ENCODE data around the gene UPF3A.

Gene UPF3A

DNA sequence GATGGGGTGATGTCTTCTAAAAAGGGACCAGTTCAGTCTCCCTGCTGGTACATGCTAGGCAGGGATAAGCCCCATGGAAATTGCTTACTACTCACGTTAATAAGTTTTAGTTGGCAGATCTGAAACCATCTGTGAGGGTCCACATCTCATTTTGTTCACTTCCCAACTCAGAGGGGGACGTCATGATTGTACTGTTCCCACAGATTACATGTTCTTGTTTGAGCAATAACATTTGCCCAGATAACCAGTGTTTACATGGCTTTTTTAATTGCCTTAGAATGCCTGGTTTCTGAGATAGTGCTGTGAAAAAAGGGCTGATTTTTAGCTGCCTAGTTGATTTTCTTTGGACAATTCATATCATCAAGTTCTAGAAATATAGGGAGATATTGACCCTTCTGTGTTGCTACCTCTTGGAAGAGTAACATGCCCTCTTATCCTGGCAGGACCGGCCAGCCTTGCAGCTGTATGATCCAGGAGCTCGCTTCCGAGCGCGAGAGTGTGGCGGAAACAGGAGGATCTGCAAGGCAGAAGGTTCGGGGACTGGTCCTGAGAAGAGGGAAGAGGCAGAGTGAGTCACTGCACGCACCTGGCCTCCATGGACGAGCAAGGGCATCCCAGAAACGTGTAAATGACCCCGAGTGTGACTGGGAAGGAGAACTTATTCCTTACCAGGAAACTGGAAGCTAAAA lies 23.1 kb downstream of the UPF3A start:
- no peak for DNase-seq (ENCODE audit: low read depth)

GRCh38 chr13:114309086-114309485 lies 27.7 kb downstream of the UPF3A start:
- no peak for DNase-seq (ENCODE audit: low read depth)

- no peak for DNase-seq (ENCODE audit: low read depth)
Measured at GRCh38 chr13:114309806-114310410, 28.5 kb downstream of the UPF3A start.

GRCh38 chr13:114310956-114311355 lies 29.6 kb downstream of the UPF3A start:
- DNase-seq (ENCODE audit: low read depth) = no peak

- DNase-seq (ENCODE audit: low read depth) = no peak
Measured at GRCh38 chr13:114311387-114311786, 30.0 kb downstream of the UPF3A start.

- peak; percentile 75 for DNase-seq (ENCODE audit: low read depth)
Measured at GRCh38 chr13:114311908-114312307, 30.5 kb downstream of the UPF3A start.

GRCh38 chr13:114313061-114313860 lies 31.9 kb downstream of the UPF3A start:
- no peak for DNase-seq (ENCODE audit: low read depth)

DNA sequence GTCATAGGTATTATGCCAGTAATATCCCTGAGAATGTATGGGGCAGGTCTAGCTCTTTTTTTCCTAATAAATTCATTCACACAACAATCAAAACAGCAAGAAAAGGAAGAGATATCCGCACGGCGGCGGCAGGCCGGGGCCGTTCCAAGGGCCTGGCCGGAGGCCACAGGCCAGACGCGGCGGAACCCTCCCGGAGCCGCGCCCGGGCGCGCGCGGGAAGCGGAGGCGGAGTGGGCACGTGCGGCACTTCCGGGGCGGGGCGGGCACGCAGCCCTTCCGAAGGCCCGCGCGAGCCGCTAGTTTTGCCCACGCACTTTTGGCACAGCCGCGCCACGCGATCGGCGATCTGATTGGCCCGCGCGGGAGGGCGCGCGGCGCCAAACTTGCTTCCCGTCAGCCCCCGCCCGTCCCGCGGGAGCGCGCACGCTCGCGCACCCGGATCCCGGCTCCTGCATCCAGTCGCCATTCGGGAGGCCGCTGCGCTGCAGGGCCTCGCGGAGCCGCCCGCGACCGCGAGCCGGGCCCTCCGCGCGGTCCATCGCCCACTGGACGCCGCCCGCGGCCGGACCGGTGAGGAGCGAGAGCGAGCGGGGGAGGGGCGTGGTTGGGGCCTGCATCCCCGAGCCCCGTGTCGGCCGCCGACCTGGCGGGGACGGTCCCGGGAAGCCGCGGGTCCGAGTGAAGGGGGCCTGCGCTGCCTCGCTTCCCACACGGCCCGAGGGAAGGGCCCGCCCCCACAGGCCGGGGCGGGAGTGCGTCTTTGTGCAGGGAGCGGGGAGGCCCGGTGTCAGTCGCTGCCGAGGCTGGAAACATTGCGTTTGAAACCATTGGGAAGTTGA lies 32.9 kb downstream of the UPF3A start, which contains the start of gene CHAMP1:
TSS of gene CHAMP1 (plus strand) at position 430 of the 839 bp plus-strand sequence. CDS start 9,340 bp downstream, outside the sequence.
- DNase-seq (ENCODE audit: low read depth) = peak; percentile 92

GRCh38 chr13:114315074-114315785 lies 33.8 kb downstream of the UPF3A start:
- DNase-seq (ENCODE audit: low read depth) = no peak

GRCh38 chr13:114318624-114319023 lies 37.2 kb downstream of the UPF3A start:
- DNase-seq (ENCODE audit: low read depth) = no peak

- DNase-seq (ENCODE audit: low read depth) = peak; percentile 25
Measured at GRCh38 chr13:114319441-114319913, 38.1 kb downstream of the UPF3A start.

GRCh38 chr13:114320065-114320464 lies 38.7 kb downstream of the UPF3A start:
- no peak for DNase-seq (ENCODE audit: low read depth)

GRCh38 chr13:114321256-114321655 lies 39.9 kb downstream of the UPF3A start:
- no peak for DNase-seq (ENCODE audit: low read depth)

GRCh38 chr13:114323349-114323748 lies 41.9 kb downstream of the UPF3A start:
- DNase-seq (ENCODE audit: low read depth) = no peak

DNA sequence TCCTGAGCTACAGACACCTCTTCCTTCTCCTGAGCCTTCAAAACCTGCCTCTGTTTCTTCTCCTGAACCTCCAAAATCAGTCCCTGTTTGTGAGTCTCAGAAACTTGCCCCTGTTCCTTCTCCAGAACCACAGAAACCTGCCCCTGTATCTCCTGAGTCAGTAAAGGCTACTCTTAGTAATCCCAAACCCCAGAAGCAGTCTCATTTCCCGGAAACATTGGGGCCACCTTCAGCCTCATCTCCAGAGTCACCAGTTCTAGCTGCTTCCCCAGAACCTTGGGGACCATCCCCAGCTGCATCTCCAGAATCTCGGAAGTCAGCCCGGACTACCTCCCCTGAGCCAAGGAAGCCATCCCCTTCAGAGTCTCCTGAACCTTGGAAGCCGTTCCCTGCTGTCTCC lies 42.9 kb downstream of the UPF3A start:
- no peak for DNase-seq (ENCODE audit: low read depth)

- no peak for DNase-seq (ENCODE audit: low read depth)
Measured at GRCh38 chr13:114325729-114326128, 44.3 kb downstream of the UPF3A start.

GRCh38 chr13:114328034-114328433 lies 46.6 kb downstream of the UPF3A start:
- DNase-seq (ENCODE audit: low read depth) = no peak

- DNase-seq (ENCODE audit: low read depth) = no peak
Measured at GRCh38 chr13:114328595-114328994, 47.2 kb downstream of the UPF3A start.

GRCh38 chr13:114330086-114330485 lies 48.7 kb downstream of the UPF3A start:
- DNase-seq (ENCODE audit: low read depth) = no peak

DNA sequence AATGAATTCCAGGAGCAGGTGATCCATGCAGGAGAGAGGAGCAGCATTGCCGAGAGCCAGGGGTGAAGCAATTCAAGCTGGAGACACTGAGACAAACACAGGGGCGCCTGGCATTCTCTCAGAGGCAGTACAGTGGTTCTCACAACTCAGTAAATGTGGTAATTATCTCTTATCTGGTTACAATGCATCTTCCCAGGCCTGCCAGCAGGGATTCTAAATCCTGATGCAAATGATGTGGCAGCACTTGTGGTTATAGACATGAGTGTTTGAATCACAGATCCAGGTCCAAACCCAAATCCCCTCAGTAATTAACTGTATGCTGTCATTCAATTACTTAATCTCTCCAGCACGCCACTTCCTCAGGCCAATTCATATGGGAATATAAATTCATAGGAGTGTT lies 52.5 kb downstream of the UPF3A start:
- DNase-seq (ENCODE audit: low read depth) = peak; percentile 24

Data from stromal cell of bone marrow (primary cell).